ENCODE measurements around the gene FABP6.

GRCh38 chr5:160254706-160255105 is 25.4 kb downstream of the FABP6 start:
- TF ChIP-seq ZFP30 (CRISPR knock-in tag; IDR thresholded peaks at IDR 0.05) (no peak), ZNF565 (CRISPR knock-in tag; conservative IDR thresholded peaks at IDR 0.05; ENCODE audit: low read depth) (no peak), ISL1 (CRISPR knock-in tag; IDR thresholded peaks at IDR 0.05) (no peak)

Data from SK-N-SH treated with all-trans-retinoic acid at 6 μM for 48 hours (cell line).